Hepatocyte (in vitro differentiated cells): ENCODE measurements around the gene MST1R. TPM values are rescaled to one million over a fixed set of nuclear protein-coding genes. Genes with fewer than 3 reads are reported as not detected.

Source experiments
- DNase-seq: peaks from one replicate; pipeline ENCODE4 v3.0.0-alpha.2; 2016; ENCODE audit warnings: low spot score
- H2AFZ ChIP-seq: fragments of 200-600 bp; sonication (generic); 2 replicates; pipeline ENCODE4 v1.6.0; 2016; ENCODE audit warnings: antibody characterized with exemption, mild to moderate bottlenecking
- H3K27ac ChIP-seq: fragments of 200-600 bp; sonication (generic); 2 replicates; pipeline ENCODE4 v1.5.1; 2016; ENCODE audit warnings: mild to moderate bottlenecking
- H3K27me3 ChIP-seq: fragments of 200-600 bp; sonication (generic); 2 replicates; pipeline ENCODE4 v1.6.1; 2016
- H3K36me3 ChIP-seq: fragments of 200-600 bp; sonication (generic); replicated peaks from 2 replicates; pipeline ENCODE4 v1.5.1; 2016; ENCODE audit warnings: low read depth; ENCODE audit not compliant: insufficient read depth
- H3K4me1 ChIP-seq: fragments of 200-600 bp; sonication (generic); 2 replicates; pipeline ENCODE4 v1.5.1; 2016; ENCODE audit warnings: mild to moderate bottlenecking, moderate library complexity; ENCODE audit not compliant: insufficient read depth
- H3K4me2 ChIP-seq: fragments of 200-600 bp; sonication (generic); 2 replicates; pipeline ENCODE4 v1.6.0; 2016
- H3K4me3 ChIP-seq: fragments of 200-600 bp; sonication (generic); 2 replicates; pipeline ENCODE4 v1.5.1; 2016; ENCODE audit warnings: mild to moderate bottlenecking
- H3K79me2 ChIP-seq: fragments of 200-600 bp; sonication (generic); 2 replicates; pipeline ENCODE4 v1.6.0; 2017; ENCODE audit warnings: mild to moderate bottlenecking
- H3K9me2 ChIP-seq: fragments of 200-600 bp; sonication (generic); replicated peaks from 2 replicates; pipeline ENCODE4 v1.6.0; 2017; ENCODE audit warnings: mild to moderate bottlenecking; ENCODE audit not compliant: insufficient read depth
- H3K9me3 ChIP-seq: fragments of 200-600 bp; sonication (generic); 2 replicates; pipeline ENCODE4 v1.5.1; 2016; ENCODE audit warnings: low read depth, mild to moderate bottlenecking
- H4K20me1 ChIP-seq: fragments of 200-600 bp; sonication (generic); 2 replicates; pipeline ENCODE4 v1.6.0; 2016; ENCODE audit warnings: mild to moderate bottlenecking; ENCODE audit not compliant: insufficient read depth, poor library complexity, severe bottlenecking
- CTCF ChIP-seq: fragments of 200-600 bp; sonication (generic); IDR thresholded peaks from 2 replicates; pipeline ENCODE4 v1.5.1; 2016; ENCODE audit warnings: antibody characterized with exemption, mild to moderate bottlenecking; ENCODE audit not compliant: poor library complexity
- EZH2 ChIP-seq: fragments of 200-600 bp; sonication (generic); IDR thresholded peaks from 2 replicates; pipeline ENCODE4 v1.6.1; 2016; ENCODE audit warnings: antibody characterized with exemption, mild to moderate bottlenecking, borderline replicate concordance
- EZH2phosphoT487 ChIP-seq: fragments of 200-600 bp; sonication (generic); IDR thresholded peaks from one replicate; pipeline ENCODE4 v1.6.1; 2018; ENCODE audit warnings: antibody characterized with exemption, mild to moderate bottlenecking, low read depth, moderate library complexity; ENCODE audit not compliant: unreplicated experiment, severe bottlenecking
- WGBS: methylation state at CpG from one replicate; pipeline ENCODE4 v1.1.6; 2016; ENCODE audit warnings: low lambda C conversion rate; ENCODE audit errors: missing lambda C conversion rate; 5-methylcytosine and 5-hydroxymethylcytosine counted together
- polyA plus RNA-seq: library from polyadenylated mRNA; unstranded; fragments of >200 nt; fragmentation: Nextera tagmentation; extraction: Ambion mirVana; gene quantifications from 2 replicates; pipeline ENCODE4 v1.2.1, GENCODE V29; 2016
- total RNA-seq: library from RNA; depleted of rRNA; stranded (reverse); fragments of >200 nt; gene quantifications from 2 replicates; pipeline ENCODE4 v1.2.3, GENCODE V29; 2014

The MST1R gene
- total and polyA plus RNA-seq, 2 experiments from 2014 or later, result 5.3 to 8.7 TPM

GRCh38 chr3:49928481-49929017, 24.9 kb upstream of the MST1R start:
- TF ChIP-seq EZH2phosphoT487 (no peak), CTCF (no peak), EZH2 (no peak)
- H3K4me2 ChIP-seq, result peak overlapping the region; percentile 69
- WGBS, result 89% methylated on average over 5 of the region's 5 CpGs
- no peaks in the 10 kb centered on the region for H3K27me3 ChIP-seq
- H3K36me3 ChIP-seq, result no peaks in the 10 kb centered on the region
- peak overlapping the region; percentile 76 for H3K27ac ChIP-seq
- no peaks in the 10 kb centered on the region for H3K9me2 ChIP-seq
- no peaks in the 10 kb centered on the region for H3K9me3 ChIP-seq
- no peak overlapping the region for H2AFZ ChIP-seq
- H3K4me1 ChIP-seq, result peaks cover 9% of the 10 kb centered on the region
- DNase-seq, result no peak
- H3K4me3 ChIP-seq, result no peak overlapping the region
- no peaks in the 10 kb centered on the region for H4K20me1 ChIP-seq
- H3K79me2 ChIP-seq, result peaks cover 12% of the 10 kb centered on the region

- DNase-seq, result no peak
- Histone ChIP-seq H3K9me3 (no peaks in the 10 kb centered on the region), H3K27me3 (no peaks in the 10 kb centered on the region)
These were observed 24.1 kb upstream of the MST1R start for GRCh38 chr3:49927798-49928197.

GRCh38 chr3:49926117-49926728, 22.6 kb upstream of the MST1R start:
- no peak for DNase-seq
- no peak overlapping the region for H3K4me3 ChIP-seq
- peaks cover 9% of the 10 kb centered on the region for H3K4me1 ChIP-seq
- no peaks in the 10 kb centered on the region for H3K36me3 ChIP-seq
- no peak overlapping the region for H3K27ac ChIP-seq
- H3K9me3 ChIP-seq, result no peaks in the 10 kb centered on the region
- no peak overlapping the region for H2AFZ ChIP-seq
- no peaks in the 10 kb centered on the region for H3K27me3 ChIP-seq
- TF ChIP-seq EZH2phosphoT487 (no peak), EZH2 (no peak), CTCF (no peak)
- H3K9me2 ChIP-seq, result no peaks in the 10 kb centered on the region
- WGBS, result 84% methylated on average over 4 of the region's 4 CpGs
- H3K79me2 ChIP-seq, result peaks cover 12% of the 10 kb centered on the region
- no peak overlapping the region for H3K4me2 ChIP-seq
- H4K20me1 ChIP-seq, result no peaks in the 10 kb centered on the region

More at GRCh38 chr3:49927798-49928197, 24.1 kb upstream of the MST1R start:
- Histone ChIP-seq H3K4me2 (peak overlapping the region; percentile 69), H3K79me2 (peaks cover 12% of the 10 kb centered on the region), H3K36me3 (no peaks in the 10 kb centered on the region), H3K4me3 (no peak overlapping the region), H3K9me2 (no peaks in the 10 kb centered on the region), H2AFZ (no peak overlapping the region), H3K27ac (no peak overlapping the region), H3K4me1 (peaks cover 9% of the 10 kb centered on the region), H4K20me1 (no peaks in the 10 kb centered on the region)
- TF ChIP-seq EZH2phosphoT487 (no peak), EZH2 (no peak), CTCF (no peak)
- 91% methylated on average over 5 of the region's 5 CpGs for WGBS
